ENCODE measurements around the gene LCN12.

DNA sequence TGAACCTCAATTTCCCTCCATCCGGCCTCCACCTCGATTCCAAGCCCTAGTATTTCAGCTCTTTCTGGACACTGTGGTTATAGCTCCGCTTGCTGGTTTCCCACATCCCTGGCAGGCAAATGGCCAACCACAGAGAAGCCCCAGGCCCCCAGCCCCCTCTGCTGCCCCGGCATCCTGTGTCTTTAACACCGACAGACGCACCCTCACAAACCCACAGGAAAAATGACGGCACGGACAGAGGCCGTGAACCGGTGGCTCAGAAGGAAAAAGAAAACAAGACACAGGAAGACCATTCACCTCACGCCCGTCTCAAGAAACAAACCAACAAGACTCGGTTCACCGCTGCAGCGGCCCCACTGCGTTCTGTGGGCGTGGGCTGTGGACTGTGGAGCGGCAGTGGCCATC, 45.8 kb downstream of the LCN12 start:
- TF ChIP-seq, protein P1, sequence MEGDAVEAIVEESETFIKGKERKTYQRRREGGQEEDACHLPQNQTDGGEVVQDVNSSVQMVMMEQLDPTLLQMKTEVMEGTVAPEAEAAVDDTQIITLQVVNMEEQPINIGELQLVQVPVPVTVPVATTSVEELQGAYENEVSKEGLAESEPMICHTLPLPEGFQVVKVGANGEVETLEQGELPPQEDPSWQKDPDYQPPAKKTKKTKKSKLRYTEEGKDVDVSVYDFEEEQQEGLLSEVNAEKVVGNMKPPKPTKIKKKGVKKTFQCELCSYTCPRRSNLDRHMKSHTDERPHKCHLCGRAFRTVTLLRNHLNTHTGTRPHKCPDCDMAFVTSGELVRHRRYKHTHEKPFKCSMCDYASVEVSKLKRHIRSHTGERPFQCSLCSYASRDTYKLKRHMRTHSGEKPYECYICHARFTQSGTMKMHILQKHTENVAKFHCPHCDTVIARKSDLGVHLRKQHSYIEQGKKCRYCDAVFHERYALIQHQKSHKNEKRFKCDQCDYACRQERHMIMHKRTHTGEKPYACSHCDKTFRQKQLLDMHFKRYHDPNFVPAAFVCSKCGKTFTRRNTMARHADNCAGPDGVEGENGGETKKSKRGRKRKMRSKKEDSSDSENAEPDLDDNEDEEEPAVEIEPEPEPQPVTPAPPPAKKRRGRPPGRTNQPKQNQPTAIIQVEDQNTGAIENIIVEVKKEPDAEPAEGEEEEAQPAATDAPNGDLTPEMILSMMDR (IDR thresholded peaks at IDR 0.05; ENCODE audit: poor library complexity, severe bottlenecking), result no peak
- TF ChIP-seq TAF1 (IDR thresholded peaks at IDR 0.05; ENCODE audit: low read depth) (no peak), EZH2 (IDR thresholded peaks at IDR 0.05; ENCODE audit: borderline replicate concordance, insufficient read depth, low read length, poor library complexity, severe bottlenecking) (no peak), POLR2AphosphoS5 (IDR thresholded peaks at IDR 0.05) (no peak), MXI1 (conservative IDR thresholded peaks at IDR 0.05; ENCODE audit: poor library complexity, severe bottlenecking) (no peak), EP300 (conservative IDR thresholded peaks at IDR 0.05; ENCODE audit: poor library complexity, severe bottlenecking) (no peak), SMC3 (conservative IDR thresholded peaks at IDR 0.05; ENCODE audit: poor library complexity) (no peak)
- TF ChIP-seq, protein P2, sequence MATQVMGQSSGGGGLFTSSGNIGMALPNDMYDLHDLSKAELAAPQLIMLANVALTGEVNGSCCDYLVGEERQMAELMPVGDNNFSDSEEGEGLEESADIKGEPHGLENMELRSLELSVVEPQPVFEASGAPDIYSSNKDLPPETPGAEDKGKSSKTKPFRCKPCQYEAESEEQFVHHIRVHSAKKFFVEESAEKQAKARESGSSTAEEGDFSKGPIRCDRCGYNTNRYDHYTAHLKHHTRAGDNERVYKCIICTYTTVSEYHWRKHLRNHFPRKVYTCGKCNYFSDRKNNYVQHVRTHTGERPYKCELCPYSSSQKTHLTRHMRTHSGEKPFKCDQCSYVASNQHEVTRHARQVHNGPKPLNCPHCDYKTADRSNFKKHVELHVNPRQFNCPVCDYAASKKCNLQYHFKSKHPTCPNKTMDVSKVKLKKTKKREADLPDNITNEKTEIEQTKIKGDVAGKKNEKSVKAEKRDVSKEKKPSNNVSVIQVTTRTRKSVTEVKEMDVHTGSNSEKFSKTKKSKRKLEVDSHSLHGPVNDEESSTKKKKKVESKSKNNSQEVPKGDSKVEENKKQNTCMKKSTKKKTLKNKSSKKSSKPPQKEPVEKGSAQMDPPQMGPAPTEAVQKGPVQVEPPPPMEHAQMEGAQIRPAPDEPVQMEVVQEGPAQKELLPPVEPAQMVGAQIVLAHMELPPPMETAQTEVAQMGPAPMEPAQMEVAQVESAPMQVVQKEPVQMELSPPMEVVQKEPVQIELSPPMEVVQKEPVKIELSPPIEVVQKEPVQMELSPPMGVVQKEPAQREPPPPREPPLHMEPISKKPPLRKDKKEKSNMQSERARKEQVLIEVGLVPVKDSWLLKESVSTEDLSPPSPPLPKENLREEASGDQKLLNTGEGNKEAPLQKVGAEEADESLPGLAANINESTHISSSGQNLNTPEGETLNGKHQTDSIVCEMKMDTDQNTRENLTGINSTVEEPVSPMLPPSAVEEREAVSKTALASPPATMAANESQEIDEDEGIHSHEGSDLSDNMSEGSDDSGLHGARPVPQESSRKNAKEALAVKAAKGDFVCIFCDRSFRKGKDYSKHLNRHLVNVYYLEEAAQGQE (IDR thresholded peaks at IDR 0.05; ENCODE audit: borderline replicate concordance), result no peak

All from neural cell (in vitro differentiated cells).